Prostate gland (tissue), 2 donors: Measurements from ENCODE around the gene IL20. TPM values are rescaled to one million over a fixed set of nuclear protein-coding genes. Genes with fewer than 3 reads are reported as not detected.

Source experiments
- DNase-seq: peaks from one replicate; pipeline ENCODE4 v3.0.0-alpha.2; 2019; ENCODE audit warnings: low spot score
- H3K27ac ChIP-seq, 2 donors: fragments of 200-600 bp; sonication (generic); 2 replicates each; pipeline ENCODE4 v1.5.1; 2017 to 2019
- H3K27me3 ChIP-seq: fragments of 200-600 bp; sonication (generic); replicated peaks from 2 replicates; pipeline ENCODE4 v1.5.1; 2019; ENCODE audit not compliant: insufficient read depth
- H3K36me3 ChIP-seq, 2 donors: fragments of 200-600 bp; sonication (generic); 1 replicate in 1 of 2; 2 replicates in 1 of 2; pipeline versions ENCODE4 v1.5.1 to v1.8.1; 2017 to 2019
- H3K4me1 ChIP-seq: fragments of 200-600 bp; sonication (generic); replicated peaks from 2 replicates; pipeline ENCODE4 v1.5.1; 2019
- H3K4me3 ChIP-seq, 2 donors: fragments of 200-600 bp; sonication (generic); 2 replicates each; pipeline ENCODE4 v1.5.1; 2017 to 2019
- H3K9me3 ChIP-seq: fragments of 200-600 bp; sonication (generic); 2 replicates; pipeline ENCODE4 v1.5.1; 2017
- CTCF ChIP-seq, 4 experiments: fragments of 200-600 bp in 2 of 4; fragments of 450-650 bp in 2 of 4; sonication (generic) in 2 of 4; IDR thresholded peaks; 1 replicate in 3 of 4; 2 replicates in 1 of 4; pipeline ENCODE4 v1.5.1; 2016 to 2019; ENCODE audit warnings: antibody characterized with exemption in 4 of 4, mild to moderate bottlenecking in 2 of 4, moderate library complexity in 2 of 4
- POLR2A ChIP-seq: fragments of 450-650 bp; IDR thresholded peaks from one replicate; pipeline ENCODE4 v1.6.1; 2016; ENCODE audit warnings: antibody characterized with exemption, mild to moderate bottlenecking
- POLR2AphosphoS5 ChIP-seq: sonication (generic); formaldehyde crosslinking; IDR thresholded peaks from one replicate; pipeline ENCODE4 v1.6.1; 2017; ENCODE audit warnings: antibody characterized with exemption
- WGBS: methylation state at CpG from one replicate; pipeline ENCODE4 v1.1.5; 2018; 5-methylcytosine and 5-hydroxymethylcytosine counted together
- intact Hi-C: fragments of 100-400 bp; cut with DNase I; formaldehyde crosslinking; loops from one replicate; pipeline ENCODE4 v1.14.2; 2022
- total RNA-seq, 2 donors: library from RNA; depleted of rRNA; stranded (reverse); fragments of >200 nt; gene quantifications; one replicate each; pipeline ENCODE4 v1.1.0, GENCODE V29; 2016

IL20 gene
- total RNA-seq, 2 donors from 2014 or later: not detected

DNA sequence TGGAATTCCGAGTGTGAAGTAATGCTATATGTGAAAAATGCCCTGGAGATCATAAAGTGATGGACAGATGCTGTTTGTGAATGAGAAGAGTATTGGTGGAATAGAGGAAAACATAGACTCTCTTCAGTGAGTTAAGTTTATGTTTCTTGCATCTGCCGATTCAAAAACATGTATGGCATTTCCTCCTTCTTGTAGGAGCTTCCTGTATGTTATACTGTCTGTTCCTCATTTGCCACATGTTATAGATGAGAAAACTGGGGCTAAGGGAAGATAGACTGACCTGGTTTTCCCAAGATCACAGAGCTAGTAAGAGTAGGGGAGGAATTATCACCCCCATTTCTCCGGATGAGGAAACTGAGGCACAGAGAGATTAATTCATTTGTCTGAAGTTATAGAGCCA, 41.1 kb upstream of the IL20 start:
- DNase-seq: no peak
- Histone ChIP-seq H3K27ac (no peak overlapping the region), H3K27me3 (no peaks in the 10 kb centered on the region), H3K36me3 (no peaks in the 10 kb centered on the region), H3K9me3 (no peaks in the 10 kb centered on the region), H3K4me3 (no peak overlapping the region), H3K4me1 (no peaks in the 10 kb centered on the region)
- intact Hi-C loops: no loop called here
- 84% methylated on average over 3 of the region's 3 CpGs for WGBS
- no peak for TF ChIP-seq POLR2AphosphoS5
- no peak for TF ChIP-seq POLR2A
- TF ChIP-seq CTCF (IDR thresholded peaks at IDR 0.05): no peak

DNA sequence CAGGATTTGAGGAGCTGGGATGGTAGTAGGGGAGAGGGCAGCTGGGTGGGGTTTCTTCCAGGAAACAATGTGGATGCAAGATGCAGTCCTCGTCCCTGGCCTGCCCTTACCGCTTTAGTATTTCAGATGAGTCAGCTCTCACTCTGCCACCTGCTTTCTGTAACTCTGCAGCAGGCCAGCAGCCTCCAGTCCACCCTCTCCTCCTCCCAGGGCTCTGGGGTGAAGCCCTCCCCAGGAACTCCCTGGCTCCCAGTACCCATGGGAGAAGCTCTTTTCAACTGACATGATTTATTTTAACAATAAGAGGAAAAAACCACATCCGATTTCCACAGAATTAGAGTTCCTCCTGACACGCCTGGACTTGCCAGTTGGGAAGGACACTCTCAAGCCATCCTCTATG, 39.0 kb upstream of the IL20 start:
- no peak overlapping the region for H3K27ac ChIP-seq
- 36% methylated on average over 4 of the region's 4 CpGs for WGBS
- no peaks in the 10 kb centered on the region for H3K27me3 ChIP-seq
- no peaks in the 10 kb centered on the region for H3K4me1 ChIP-seq
- DNase-seq: no peak
- H3K36me3 ChIP-seq: no peaks in the 10 kb centered on the region
- H3K9me3 ChIP-seq: no peaks in the 10 kb centered on the region
- TF ChIP-seq POLR2A: no peak
- no peak overlapping the region for H3K4me3 ChIP-seq
- intact Hi-C loops: no loop called here

GRCh38 chr1:206828061-206828460, 37.4 kb upstream of the IL20 start:
- no peak overlapping the region for H3K4me3 ChIP-seq

DNA sequence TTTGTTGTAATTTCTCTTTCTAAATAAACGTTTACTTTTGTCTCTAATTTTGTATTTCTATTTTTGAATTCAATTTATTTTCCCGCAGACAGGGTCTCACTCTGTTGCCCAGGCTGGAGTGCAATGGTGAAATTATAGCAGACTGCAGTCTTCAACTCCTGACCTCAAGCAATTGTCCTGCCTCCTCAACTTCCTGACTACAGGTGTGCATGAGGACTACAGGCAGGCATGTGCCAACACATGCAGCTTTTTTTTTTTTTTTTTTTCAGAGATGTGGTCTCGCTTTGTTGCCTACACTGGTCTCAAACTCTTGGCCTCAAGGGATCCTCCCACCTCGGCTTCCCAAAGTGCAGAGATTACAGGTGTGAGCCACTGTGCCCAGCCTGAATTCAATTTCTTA, 36.7 kb upstream of the IL20 start:
- H3K4me3 ChIP-seq: no peak overlapping the region
- H3K36me3 ChIP-seq: no peaks in the 10 kb centered on the region
- no peak for DNase-seq
- TF ChIP-seq POLR2A (no peak), CTCF (IDR thresholded peaks at IDR 0.05) (no peak), POLR2AphosphoS5 (no peak)
- H3K27ac ChIP-seq: no peak overlapping the region
- intact Hi-C loops: no loop called here
- no peaks in the 10 kb centered on the region for H3K9me3 ChIP-seq
- WGBS: 68% methylated on average over 4 of the region's 4 CpGs
- no peaks in the 10 kb centered on the region for H3K4me1 ChIP-seq
- no peaks in the 10 kb centered on the region for H3K27me3 ChIP-seq

More at GRCh38 chr1:206828061-206828460, 37.4 kb upstream of the IL20 start:
- DNase-seq: no peak
- intact Hi-C loops: no loop called here
- 86% methylated on average over 1 of the region's 1 CpG for WGBS
- Histone ChIP-seq H3K27ac (no peak overlapping the region), H3K27me3 (no peaks in the 10 kb centered on the region), H3K9me3 (no peaks in the 10 kb centered on the region), H3K36me3 (no peaks in the 10 kb centered on the region), H3K4me1 (no peaks in the 10 kb centered on the region)
- TF ChIP-seq POLR2AphosphoS5: no peak
- TF ChIP-seq POLR2A: no peak
- no peak for TF ChIP-seq CTCF (IDR thresholded peaks at IDR 0.05)

DNA sequence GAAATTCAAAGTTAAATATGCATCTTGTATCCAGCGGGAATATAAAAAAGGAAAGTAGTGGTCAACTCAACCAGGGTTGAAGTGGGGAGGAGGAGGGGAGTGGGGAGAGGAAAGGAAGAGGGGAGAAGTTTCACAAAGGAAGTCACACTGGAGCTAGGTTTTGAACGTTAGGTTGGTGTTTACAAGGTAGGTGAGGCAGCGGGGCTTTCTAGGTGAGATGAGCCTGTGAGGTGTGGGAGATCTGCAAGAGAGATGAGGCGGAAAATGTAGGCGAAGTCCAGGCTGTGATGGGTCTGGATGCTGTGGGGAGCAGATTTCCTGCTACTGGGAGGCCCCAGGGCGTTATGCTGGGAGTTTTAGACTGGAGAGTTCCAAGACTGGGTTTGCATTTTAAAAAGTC, 36.1 kb upstream of the IL20 start:
- 71% methylated on average over 6 of the region's 6 CpGs for WGBS
- no peaks in the 10 kb centered on the region for H3K27me3 ChIP-seq
- H3K36me3 ChIP-seq: no peaks in the 10 kb centered on the region
- no peaks in the 10 kb centered on the region for H3K9me3 ChIP-seq
- intact Hi-C loops: no loop called here
- no peak overlapping the region for H3K27ac ChIP-seq
- no peaks in the 10 kb centered on the region for H3K4me1 ChIP-seq
- no peak overlapping the region for H3K4me3 ChIP-seq
- TF ChIP-seq POLR2AphosphoS5 (no peak), POLR2A (no peak), CTCF (IDR thresholded peaks at IDR 0.05) (no peak)
- DNase-seq: no peak
